GM12878 (cell line): Measurements from ENCODE around the gene GRK5. TPM values are rescaled to one million over a fixed set of nuclear protein-coding genes. Genes with fewer than 3 reads are reported as not detected.

Experiments used
- ATAC-seq: fragments of 200-7000 bp; cut with Tn5 transposase; 3 replicates; pipeline ENCODE4 v1.9.1; 2020; ENCODE audit warnings: mild to moderate bottlenecking, moderate library complexity
- BruUV-seq: library from RNA; stranded (reverse); fragments of 400-500 nt; replicated peaks from 2 replicates; lab custom pipeline; 2021; lab: Mats Ljungman, UMichigan
- CTCF ChIA-PET: fragments of 300-600 bp; sonication (Branson Sonifier 250); formaldehyde crosslinking; extraction: SDS; loops from one replicate; lab custom pipeline; 2021; ENCODE audit warnings: inconsistent platforms; lab: Yijun Ruan, JAX
- POLR2A ChIA-PET: fragments of 350-600 bp; formaldehyde crosslinking; extraction: SDS; loops from one replicate; lab custom pipeline; 2021; ENCODE audit warnings: inconsistent platforms; lab: Charles Lee
- RAD21 ChIA-PET: fragments of 300-600 bp; sonication (Branson Sonifier 250); formaldehyde crosslinking; loops from one replicate; lab custom pipeline; 2023; ENCODE audit warnings: antibody characterized with exemption; ENCODE audit not compliant: unreplicated experiment; lab: Charles Lee
- SMC1A ChIA-PET: fragments of 300-600 bp; sonication (Branson Sonifier 250); formaldehyde crosslinking; loops from one replicate; lab custom pipeline; 2023; ENCODE audit not compliant: unreplicated experiment, uncharacterized antibody; lab: Charles Lee
- DNase-seq: peaks from one replicate; pipeline ENCODE4 v3.0.0-alpha.2; 2011; ENCODE audit warnings: low read depth, low spot score
- FAIRE-seq: peaks from 3 replicates; lab custom pipeline; 2011; peaks lifted over from hg19 to GRCh38; lab: Jason Lieb, UNC
- H2AFZ ChIP-seq: 2 replicates; pipeline ENCODE4 v1.6.0; 2011; ENCODE audit warnings: low read depth, low read length, control low read depth; ENCODE audit not compliant: control insufficient read depth
- H3K27ac ChIP-seq: 2 replicates; pipeline ENCODE4 v1.5.1; 2011; ENCODE audit warnings: control low read depth; ENCODE audit not compliant: control insufficient read depth, insufficient read depth
- H3K27me3 ChIP-seq, 2 experiments: replicated peaks in 1 of 2; 2 replicates each; pipeline versions ENCODE4 v1.6.0 to v1.6.1; 2011; ENCODE audit warnings: low read length in 1 of 2; ENCODE audit not compliant: control insufficient read depth in 2 of 2, insufficient read depth in 2 of 2
- H3K36me3 ChIP-seq, 2 experiments: 2 replicates each; pipeline ENCODE4 v1.5.1; 2011; ENCODE audit warnings: low read length in 1 of 2; ENCODE audit not compliant: control insufficient read depth in 2 of 2, insufficient read depth in 2 of 2
- H3K4me1 ChIP-seq: 2 replicates; pipeline ENCODE4 v1.6.1; 2011; ENCODE audit warnings: mild to moderate bottlenecking, low read length, moderate library complexity, mixed read lengths; ENCODE audit not compliant: control insufficient read depth, insufficient read depth
- H3K4me2 ChIP-seq: 2 replicates; pipeline ENCODE4 v1.6.0; 2011; ENCODE audit warnings: control low read depth; ENCODE audit not compliant: control insufficient read depth, insufficient read depth
- H3K4me3 ChIP-seq: fragments of 200-600 bp; sonication (generic); 2 replicates; pipeline ENCODE4 v1.5.1; 2016
- H3K79me2 ChIP-seq: 2 replicates; pipeline ENCODE4 v1.6.0; 2011; ENCODE audit warnings: low read length; ENCODE audit not compliant: control insufficient read depth, insufficient read depth
- H3K9ac ChIP-seq: 2 replicates; pipeline ENCODE4 v1.8.0; 2011; ENCODE audit warnings: low read length, control low read depth, mixed read lengths; ENCODE audit not compliant: control insufficient read depth, insufficient read depth
- H3K9me3 ChIP-seq: replicated peaks from 3 replicates; pipeline ENCODE4 v1.5.1; 2011; ENCODE audit warnings: mild to moderate bottlenecking, low read length; ENCODE audit not compliant: control insufficient read depth, insufficient read depth
- H4K20me1 ChIP-seq: 2 replicates; pipeline ENCODE4 v1.6.0; 2011; ENCODE audit not compliant: control insufficient read depth, insufficient read depth
- BRCA1 ChIP-seq: IDR thresholded peaks from 2 replicates; pipeline ENCODE4 v1.6.1; 2011; ENCODE audit warnings: low read depth, low read length, improper control_type of control experiment
- ESRRA ChIP-seq: IDR thresholded peaks from 2 replicates; pipeline ENCODE4 v1.6.1; 2012; ENCODE audit warnings: mild to moderate bottlenecking, low read length, improper control_type of control experiment
- JUND ChIP-seq: IDR thresholded peaks from 2 replicates; pipeline ENCODE4 v1.6.1; 2012; ENCODE audit warnings: low read depth, mild to moderate bottlenecking, low read length, improper control_type of control experiment, moderate library complexity
- MYC ChIP-seq: IDR thresholded peaks from 2 replicates; pipeline ENCODE4 v1.6.1; 2011; ENCODE audit warnings: mild to moderate bottlenecking, low read length, moderate library complexity, inconsistent platforms; ENCODE audit not compliant: insufficient read depth, insufficient replicate concordance, insufficient read length, severe bottlenecking
- NFXL1 ChIP-seq: fragments of 450-650 bp; IDR thresholded peaks from 2 replicates; pipeline ENCODE4 v1.6.1; 2017; ENCODE audit warnings: antibody characterized with exemption, mild to moderate bottlenecking, borderline replicate concordance
- NFYA ChIP-seq: IDR thresholded peaks from 2 replicates; pipeline ENCODE4 v1.6.1; 2011; ENCODE audit warnings: low read depth, mild to moderate bottlenecking, low read length, improper control_type of control experiment, borderline replicate concordance
- PAX5 ChIP-seq: IDR thresholded peaks from 2 replicates; pipeline ENCODE4 v1.6.1; 2011; ENCODE audit warnings: low read depth, low read length, borderline replicate concordance
- RAD51 ChIP-seq: fragments of 450-650 bp; IDR thresholded peaks from 2 replicates; pipeline ENCODE4 v1.6.1; 2016; ENCODE audit warnings: moderate library complexity, mild to moderate bottlenecking, inconsistent platforms
- RCOR1 ChIP-seq: conservative IDR thresholded peaks from 2 replicates; pipeline ENCODE4 v1.6.1; 2012; ENCODE audit warnings: low read depth, low read length, improper control_type of control experiment
- RUNX3 ChIP-seq: IDR thresholded peaks from 2 replicates; pipeline ENCODE4 v1.6.1; 2012; ENCODE audit warnings: low read length, inconsistent platforms
- SP1 ChIP-seq: IDR thresholded peaks from one replicate; pipeline ENCODE4 v1.6.1; 2011; ENCODE audit warnings: low read depth, low read length
- ZZZ3 ChIP-seq: IDR thresholded peaks from 2 replicates; pipeline ENCODE4 v1.6.1; 2011; ENCODE audit warnings: low read depth; ENCODE audit not compliant: control insufficient read depth, insufficient read length
- WGBS: methylation state at CpG from one replicate; pipeline ENCODE4 v1.1.6; 2016; ENCODE audit warnings: low lambda C conversion rate; ENCODE audit not compliant: insufficient replicate concordance, insufficient coverage; ENCODE audit errors: missing lambda C conversion rate; 5-methylcytosine and 5-hydroxymethylcytosine counted together
- in situ Hi-C: fragments of 300-500 bp; cut with MboI; formaldehyde crosslinking; loops from 9 replicates; pipeline ENCODE4 v1.14.3; 2018; ENCODE audit warnings: mixed read lengths
- intact Hi-C: fragments of 100-400 bp; cut with micrococcal nuclease; formaldehyde crosslinking; loops from one replicate; pipeline ENCODE4 v1.14.2; 2022; ENCODE audit not compliant: unreplicated experiment
- polyA plus RNA-seq, 11 experiments: library from polyadenylated mRNA; depleted of rRNA in 4 of 11; unstranded in 6 of 11; stranded (reverse) in 5 of 11; fragments of >200 nt; fragmentation: Nextera tagmentation in 4 of 11; fragmentation: Illumina TruSeq in 1 of 11; extraction: Ambion mirVana in 4 of 11; extraction: Trizol in 1 of 11; gene quantifications; 1 replicate in 1 of 11; 2 replicates in 10 of 11; pipeline versions ENCODE4 v1.2.1 to v1.2.3, GENCODE V29; 2011 to 2016; ENCODE audit warnings: inconsistent platforms in 2 of 11, missing spikeins in 2 of 11, low read depth in 1 of 11
- total RNA-seq, 4 experiments: library from RNA; depleted of rRNA in 3 of 4; stranded (reverse); fragments of >200 nt in 3 of 4; fragmentation: Illumina TruSeq in 1 of 4; extraction: Trizol in 1 of 4; gene quantifications; 2 replicates each; pipeline versions ENCODE4 v1.2.1 to v1.2.3, GENCODE V29; 2013 to 2021
- TF ChIP-seq, protein P1 (sequence below): IDR thresholded peaks from 2 replicates; pipeline ENCODE4 v1.6.1; 2012; ENCODE audit warnings: low read length, inconsistent platforms
- TF ChIP-seq, protein P2 (sequence below): fragments of 450-650 bp; IDR thresholded peaks from 2 replicates; pipeline ENCODE4 v1.6.1; 2016; ENCODE audit warnings: mild to moderate bottlenecking
- TF ChIP-seq, protein P3 (sequence below): IDR thresholded peaks from 2 replicates; pipeline ENCODE4 v1.6.1; 2011; ENCODE audit warnings: borderline replicate concordance, low read depth, mild to moderate bottlenecking, moderate library complexity, low read length; ENCODE audit not compliant: insufficient read depth, poor library complexity, severe bottlenecking
- TF ChIP-seq, protein P4 (sequence below): IDR thresholded peaks from 2 replicates; pipeline ENCODE4 v1.6.1; 2012; ENCODE audit warnings: low read depth, low read length, improper control_type of control experiment

The GRK5 gene
- total and polyA plus RNA-seq, 10 of the 15 experiments (the other 5 are each of a cell fraction or from before 2014, with no cell fraction given), result 0.11 to 22.1 (median 10.0) TPM

DNA sequence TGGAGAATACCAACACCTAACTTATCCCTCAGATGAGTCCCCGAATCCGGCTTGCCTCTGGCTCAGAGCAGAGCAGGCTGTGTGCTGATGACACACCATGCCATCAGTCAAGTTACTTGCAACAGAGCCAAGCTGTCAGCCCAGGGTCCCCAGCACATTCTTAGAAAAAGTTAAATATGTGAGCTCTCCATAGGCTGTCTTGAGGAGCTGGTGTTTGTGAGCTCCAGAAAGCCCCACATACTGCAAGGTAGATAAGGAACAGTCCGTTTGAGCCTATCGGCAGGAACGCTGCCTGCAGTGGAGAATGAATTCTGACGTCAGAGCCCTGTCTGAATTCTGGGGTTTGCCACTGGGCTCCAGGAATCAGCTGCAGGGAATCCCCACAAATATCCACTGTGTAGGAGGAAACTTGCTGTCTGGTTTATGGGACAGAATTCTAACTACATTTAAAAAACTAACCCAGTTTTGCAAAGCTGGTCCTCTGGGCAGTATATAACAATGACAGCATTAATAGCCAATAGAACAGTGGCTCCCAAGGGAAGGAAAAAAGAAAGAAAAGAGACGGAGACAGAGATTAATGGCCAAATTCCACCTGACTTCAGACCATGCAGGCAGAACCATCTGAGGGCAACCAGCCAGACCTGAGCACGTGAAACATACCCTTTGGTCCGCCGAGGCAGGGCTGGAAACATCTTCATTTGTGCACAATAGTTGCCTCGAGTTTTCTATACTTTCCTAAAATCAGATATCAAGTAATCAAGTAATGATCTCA, 45.5 kb upstream of the GRK5 start (continued):
- TF ChIP-seq ZZZ3, result no peak
- no peak for TF ChIP-seq JUND
- no peak for TF ChIP-seq SP1
- TF ChIP-seq, protein P1, sequence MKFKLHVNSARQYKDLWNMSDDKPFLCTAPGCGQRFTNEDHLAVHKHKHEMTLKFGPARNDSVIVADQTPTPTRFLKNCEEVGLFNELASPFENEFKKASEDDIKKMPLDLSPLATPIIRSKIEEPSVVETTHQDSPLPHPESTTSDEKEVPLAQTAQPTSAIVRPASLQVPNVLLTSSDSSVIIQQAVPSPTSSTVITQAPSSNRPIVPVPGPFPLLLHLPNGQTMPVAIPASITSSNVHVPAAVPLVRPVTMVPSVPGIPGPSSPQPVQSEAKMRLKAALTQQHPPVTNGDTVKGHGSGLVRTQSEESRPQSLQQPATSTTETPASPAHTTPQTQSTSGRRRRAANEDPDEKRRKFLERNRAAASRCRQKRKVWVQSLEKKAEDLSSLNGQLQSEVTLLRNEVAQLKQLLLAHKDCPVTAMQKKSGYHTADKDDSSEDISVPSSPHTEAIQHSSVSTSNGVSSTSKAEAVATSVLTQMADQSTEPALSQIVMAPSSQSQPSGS, result no peak
- no peak for TF ChIP-seq RCOR1

DNA sequence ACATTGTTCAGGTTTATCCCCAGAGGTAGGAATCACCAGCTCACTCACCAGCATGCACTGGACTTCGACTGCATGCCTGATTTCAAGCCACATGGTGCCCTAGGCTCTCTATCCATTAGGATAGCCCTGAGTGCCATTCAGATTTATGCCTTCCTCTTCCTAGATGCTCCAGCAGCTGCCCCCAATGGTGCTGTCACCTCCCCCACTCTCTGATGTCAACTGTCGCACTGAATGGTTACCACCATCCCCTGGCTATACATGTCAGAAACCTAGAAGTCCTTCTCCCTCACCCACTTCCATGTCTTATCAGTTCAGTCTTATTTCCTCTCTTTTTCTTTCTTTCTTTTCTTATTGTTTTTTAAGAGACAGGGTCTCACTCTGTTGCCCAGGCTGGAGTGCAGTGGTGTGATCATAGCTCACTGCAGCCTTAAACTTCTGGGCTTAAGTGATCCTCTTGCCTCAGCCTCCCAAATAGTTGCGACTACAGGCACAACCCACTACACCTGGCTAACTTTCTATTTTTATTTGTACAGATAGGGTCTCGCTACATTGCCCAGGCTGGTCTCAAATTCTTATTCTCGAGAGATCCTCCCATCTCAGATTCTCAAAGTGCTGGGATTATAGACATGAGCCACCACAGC, 44.8 kb upstream of the GRK5 start:
- 83% methylated on average over 5 of the region's 5 CpGs for WGBS
- ChIA-PET CTCF (interaction anchor here (1.3 to 2.1 kb wide), 2 partner anchors 10 to 36 kb away, joined by 7 to 9 read pairs; no protein-coding TSS in a partner anchor), RAD21 (no interaction called here), SMC1A (interaction anchor here (1.0 to 1.5 kb wide), 4 partner anchors 28 to 62 kb away, joined by 3 to 4 read pairs (median 3); no protein-coding TSS in a partner anchor), POLR2A (interaction anchor here (1.0 kb wide), 1 partner anchor 99 kb away, joined by 3 read pairs; no protein-coding TSS in a partner anchor)
- peak overlapping the region; percentile 12; the same call in 1 of the 2 replicates for H3K4me2 ChIP-seq
- DNase-seq, result no peak
- H3K9ac ChIP-seq, result no peak overlapping the region
- no peak for ATAC-seq
- H3K36me3 ChIP-seq, result peaks cover 1 to 15% of the 10 kb centered on the region in 2 experiments; a peak in 3 of 4 replicates
- H2AFZ ChIP-seq, result no peak overlapping the region
- no peaks in the 10 kb centered on the region for H4K20me1 ChIP-seq
- in situ Hi-C loops, result no loop called here
- no peak overlapping the region for H3K27ac ChIP-seq
- TSS peak; percentile 51 for BruUV-seq
- H3K4me1 ChIP-seq, result peaks cover 11% of the 10 kb centered on the region
- H3K9me3 ChIP-seq, result no peaks in the 10 kb centered on the region
- H3K79me2 ChIP-seq, result peaks cover 18% of the 10 kb centered on the region
- no peaks in the 10 kb centered on the region for H3K27me3 ChIP-seq
- FAIRE-seq, result no peak
- intact Hi-C loops, result no loop called here
- no peak overlapping the region for H3K4me3 ChIP-seq
- TF ChIP-seq, protein P2, sequence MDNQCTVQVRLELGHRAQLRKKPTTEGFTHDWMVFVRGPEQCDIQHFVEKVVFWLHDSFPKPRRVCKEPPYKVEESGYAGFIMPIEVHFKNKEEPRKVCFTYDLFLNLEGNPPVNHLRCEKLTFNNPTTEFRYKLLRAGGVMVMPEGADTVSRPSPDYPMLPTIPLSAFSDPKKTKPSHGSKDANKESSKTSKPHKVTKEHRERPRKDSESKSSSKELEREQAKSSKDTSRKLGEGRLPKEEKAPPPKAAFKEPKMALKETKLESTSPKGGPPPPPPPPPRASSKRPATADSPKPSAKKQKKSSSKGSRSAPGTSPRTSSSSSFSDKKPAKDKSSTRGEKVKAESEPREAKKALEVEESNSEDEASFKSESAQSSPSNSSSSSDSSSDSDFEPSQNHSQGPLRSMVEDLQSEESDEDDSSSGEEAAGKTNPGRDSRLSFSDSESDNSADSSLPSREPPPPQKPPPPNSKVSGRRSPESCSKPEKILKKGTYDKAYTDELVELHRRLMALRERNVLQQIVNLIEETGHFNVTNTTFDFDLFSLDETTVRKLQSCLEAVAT, result no peak
- TF ChIP-seq RUNX3, result no peak
- TF ChIP-seq BRCA1, result no peak
- no peak for TF ChIP-seq NFYA
- TF ChIP-seq, protein P3, sequence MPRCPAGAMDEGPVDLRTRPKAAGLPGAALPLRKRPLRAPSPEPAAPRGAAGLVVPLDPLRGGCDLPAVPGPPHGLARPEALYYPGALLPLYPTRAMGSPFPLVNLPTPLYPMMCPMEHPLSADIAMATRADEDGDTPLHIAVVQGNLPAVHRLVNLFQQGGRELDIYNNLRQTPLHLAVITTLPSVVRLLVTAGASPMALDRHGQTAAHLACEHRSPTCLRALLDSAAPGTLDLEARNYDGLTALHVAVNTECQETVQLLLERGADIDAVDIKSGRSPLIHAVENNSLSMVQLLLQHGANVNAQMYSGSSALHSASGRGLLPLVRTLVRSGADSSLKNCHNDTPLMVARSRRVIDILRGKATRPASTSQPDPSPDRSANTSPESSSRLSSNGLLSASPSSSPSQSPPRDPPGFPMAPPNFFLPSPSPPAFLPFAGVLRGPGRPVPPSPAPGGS, result no peak
- TF ChIP-seq, protein P4, sequence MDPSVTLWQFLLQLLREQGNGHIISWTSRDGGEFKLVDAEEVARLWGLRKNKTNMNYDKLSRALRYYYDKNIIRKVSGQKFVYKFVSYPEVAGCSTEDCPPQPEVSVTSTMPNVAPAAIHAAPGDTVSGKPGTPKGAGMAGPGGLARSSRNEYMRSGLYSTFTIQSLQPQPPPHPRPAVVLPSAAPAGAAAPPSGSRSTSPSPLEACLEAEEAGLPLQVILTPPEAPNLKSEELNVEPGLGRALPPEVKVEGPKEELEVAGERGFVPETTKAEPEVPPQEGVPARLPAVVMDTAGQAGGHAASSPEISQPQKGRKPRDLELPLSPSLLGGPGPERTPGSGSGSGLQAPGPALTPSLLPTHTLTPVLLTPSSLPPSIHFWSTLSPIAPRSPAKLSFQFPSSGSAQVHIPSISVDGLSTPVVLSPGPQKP, result no peak
- TF ChIP-seq PAX5, result no peak
- no peak for TF ChIP-seq NFXL1
- TF ChIP-seq ESRRA, result no peak
- TF ChIP-seq RAD51, result no peak
- TF ChIP-seq MYC, result no peak
